Liver (tissue), 9 donors: ENCODE results near the gene SUGCT. TPM values are rescaled to one million over a fixed set of nuclear protein-coding genes. Genes with fewer than 3 reads are reported as not detected.

Experiments used
- DNase-seq: peaks from one replicate; pipeline ENCODE4 v3.0.0-alpha.2; 2017; ENCODE audit warnings: low spot score
- H3K27ac ChIP-seq, 2 donors: one replicate each; pipeline ENCODE4 v1.7.0; 2013; ENCODE audit warnings: inconsistent platforms in 2 of 2, low read length in 2 of 2, control low read depth in 1 of 2, low read depth in 1 of 2, mild to moderate bottlenecking in 1 of 2
- H3K27me3 ChIP-seq, 4 donors: one replicate each; pipeline versions ENCODE4 v1.6.1 to v1.7.0; 2013; ENCODE audit warnings: low read length in 3 of 4, inconsistent platforms in 1 of 4, mild to moderate bottlenecking in 1 of 4, moderate library complexity in 1 of 4; ENCODE audit not compliant: control insufficient read depth in 4 of 4, insufficient read depth in 4 of 4
- H3K36me3 ChIP-seq, 4 donors: one replicate each; pipeline versions ENCODE4 v1.6.1 to v1.7.0; 2013; ENCODE audit warnings: low read length in 3 of 4, mild to moderate bottlenecking in 3 of 4, low read depth in 1 of 4, moderate library complexity in 1 of 4; ENCODE audit not compliant: control insufficient read depth in 4 of 4, insufficient read depth in 3 of 4
- H3K4me1 ChIP-seq, 4 donors: one replicate each; pipeline versions ENCODE4 v1.6.1 to v1.7.0; 2013; ENCODE audit warnings: low read length in 3 of 4, mild to moderate bottlenecking in 3 of 4, moderate library complexity in 1 of 4; ENCODE audit not compliant: control insufficient read depth in 4 of 4, insufficient read depth in 4 of 4
- H3K4me3 ChIP-seq, 3 donors: one replicate each; pipeline versions ENCODE4 v1.6.1 to v1.7.0; 2013; ENCODE audit warnings: low read length in 3 of 3, control low read depth in 1 of 3, low read depth in 1 of 3, mild to moderate bottlenecking in 1 of 3
- H3K9ac ChIP-seq, 2 donors: one replicate each; pipeline ENCODE4 v1.7.0; 2013; ENCODE audit warnings: low read length in 2 of 2, mild to moderate bottlenecking in 2 of 2, moderate library complexity in 2 of 2, control low read depth in 1 of 2, low read depth in 1 of 2
- H3K9me3 ChIP-seq, 4 donors: one replicate each; pipeline versions ENCODE4 v1.6.1 to v1.7.0; 2013; ENCODE audit warnings: low read length in 3 of 4; ENCODE audit not compliant: control insufficient read depth in 4 of 4
- FOXA2 ChIP-seq: IDR thresholded peaks from 2 replicates; pipeline ENCODE4 v1.6.1; 2016; ENCODE audit warnings: antibody characterized with exemption
- HNF4G ChIP-seq: IDR thresholded peaks from 2 replicates; pipeline ENCODE4 v1.6.1; 2016; ENCODE audit warnings: antibody characterized with exemption
- JUND ChIP-seq, 2 donors: IDR thresholded peaks; 2 replicates each; pipeline ENCODE4 v1.6.1; 2016; ENCODE audit warnings: antibody characterized with exemption in 2 of 2
- NR2F2 ChIP-seq: IDR thresholded peaks from 2 replicates; pipeline ENCODE4 v1.6.1; 2016; ENCODE audit warnings: antibody characterized with exemption
- RAD21 ChIP-seq, 2 donors: IDR thresholded peaks; 2 replicates each; pipeline ENCODE4 v1.6.1; 2016; ENCODE audit warnings: antibody characterized with exemption in 2 of 2, mild to moderate bottlenecking in 2 of 2
- SP1 ChIP-seq: IDR thresholded peaks from 2 replicates; pipeline ENCODE4 v1.6.1; 2018; ENCODE audit warnings: antibody characterized with exemption, mild to moderate bottlenecking
- TAF1 ChIP-seq: conservative IDR thresholded peaks from 2 replicates; pipeline ENCODE4 v1.6.1; 2016; ENCODE audit warnings: antibody characterized with exemption, mild to moderate bottlenecking
- WGBS: extraction: QIAGEN DNeasy Blood & Tissue Kit; methylation state at CpG from one replicate; pipeline ENCODE4 v1.1.7; 2013; 5-methylcytosine and 5-hydroxymethylcytosine counted together
- polyA plus RNA-seq, 2 donors: library from polyadenylated mRNA; stranded (reverse) in 1 of 2; unstranded in 1 of 2; fragments of 200-250 nt in 1 of 2; fragments of >200 nt in 1 of 2; fragmentation: Nextera tagmentation in 1 of 2; extraction: Ambion mirVana in 1 of 2; gene quantifications; one replicate each; pipeline versions ENCODE4 v1.2.1 to v1.2.3, GENCODE V29; 2013 to 2015
- total RNA-seq, 2 donors: library from RNA; depleted of rRNA; stranded (reverse); fragments of >200 nt; gene quantifications; one replicate each; pipeline ENCODE4 v1.2.3, GENCODE V29; 2014
- TF ChIP-seq, protein P1 (sequence below): IDR thresholded peaks from 2 replicates; pipeline ENCODE4 v1.6.1; 2016; ENCODE audit warnings: antibody characterized with exemption
- TF ChIP-seq, protein P2 (sequence below): IDR thresholded peaks from 2 replicates; pipeline ENCODE4 v1.6.1; 2016; ENCODE audit warnings: antibody characterized with exemption, mild to moderate bottlenecking
- TF ChIP-seq, protein P3 (sequence below): IDR thresholded peaks from 2 replicates; pipeline ENCODE4 v1.6.1; 2016; ENCODE audit warnings: antibody characterized with exemption
- TF ChIP-seq, protein P4 (sequence below): IDR thresholded peaks from 2 replicates; pipeline ENCODE4 v1.6.1; 2016; ENCODE audit warnings: antibody characterized with exemption
- TF ChIP-seq, protein P5 (sequence below): fragments of 150-350 bp; IDR thresholded peaks from 2 replicates; pipeline ENCODE4 v1.5.1; 2017; ENCODE audit warnings: improper control_type of control experiment, low read depth, low read length; ENCODE audit not compliant: missing input control
- donor health status: healthy.
- donor health status: healthy.
- donor health status: healthy.
- donor health status: healthy.
- donor health status: healthy.

The SUGCT gene
- total and polyA plus RNA-seq, 4 donors: 6.2 to 11.9 (median 9.9) TPM

DNA sequence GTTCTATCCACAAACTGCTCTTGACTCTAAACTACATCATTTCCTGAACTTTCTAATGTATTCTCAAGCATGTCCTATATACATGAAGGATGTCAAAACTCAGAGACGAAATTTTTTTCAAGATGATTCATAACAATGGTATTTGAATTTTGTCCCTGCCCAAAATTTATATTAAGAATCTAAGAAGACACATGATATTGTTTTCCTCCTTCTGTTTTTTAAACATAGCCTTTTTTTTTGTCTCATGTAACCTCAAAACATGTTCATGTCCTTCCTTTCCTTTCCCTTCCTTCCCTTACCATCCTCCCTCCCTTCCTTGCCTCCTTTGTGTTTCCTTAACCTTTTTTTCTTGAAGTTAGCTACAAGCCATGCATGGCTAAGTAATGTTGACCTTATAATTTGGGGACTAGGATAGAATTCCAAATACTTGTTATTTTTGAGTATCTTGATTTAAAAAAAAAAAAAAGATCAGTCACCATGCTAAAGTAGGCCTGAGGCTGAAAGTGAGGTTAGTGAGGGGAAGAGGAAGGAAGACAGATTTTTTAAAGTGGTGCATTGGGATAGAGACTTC is 163.0 kb downstream of the SUGCT start:
- TF ChIP-seq HNF4G (no peak), TAF1 (no peak), NR2F2 (no peak), RAD21 (IDR thresholded peaks at IDR 0.05) (no peak), JUND (IDR thresholded peaks at IDR 0.05) (no peak)
- TF ChIP-seq, protein P1, sequence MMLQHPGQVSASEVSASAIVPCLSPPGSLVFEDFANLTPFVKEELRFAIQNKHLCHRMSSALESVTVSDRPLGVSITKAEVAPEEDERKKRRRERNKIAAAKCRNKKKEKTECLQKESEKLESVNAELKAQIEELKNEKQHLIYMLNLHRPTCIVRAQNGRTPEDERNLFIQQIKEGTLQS: no peak
- TF ChIP-seq, protein P2, sequence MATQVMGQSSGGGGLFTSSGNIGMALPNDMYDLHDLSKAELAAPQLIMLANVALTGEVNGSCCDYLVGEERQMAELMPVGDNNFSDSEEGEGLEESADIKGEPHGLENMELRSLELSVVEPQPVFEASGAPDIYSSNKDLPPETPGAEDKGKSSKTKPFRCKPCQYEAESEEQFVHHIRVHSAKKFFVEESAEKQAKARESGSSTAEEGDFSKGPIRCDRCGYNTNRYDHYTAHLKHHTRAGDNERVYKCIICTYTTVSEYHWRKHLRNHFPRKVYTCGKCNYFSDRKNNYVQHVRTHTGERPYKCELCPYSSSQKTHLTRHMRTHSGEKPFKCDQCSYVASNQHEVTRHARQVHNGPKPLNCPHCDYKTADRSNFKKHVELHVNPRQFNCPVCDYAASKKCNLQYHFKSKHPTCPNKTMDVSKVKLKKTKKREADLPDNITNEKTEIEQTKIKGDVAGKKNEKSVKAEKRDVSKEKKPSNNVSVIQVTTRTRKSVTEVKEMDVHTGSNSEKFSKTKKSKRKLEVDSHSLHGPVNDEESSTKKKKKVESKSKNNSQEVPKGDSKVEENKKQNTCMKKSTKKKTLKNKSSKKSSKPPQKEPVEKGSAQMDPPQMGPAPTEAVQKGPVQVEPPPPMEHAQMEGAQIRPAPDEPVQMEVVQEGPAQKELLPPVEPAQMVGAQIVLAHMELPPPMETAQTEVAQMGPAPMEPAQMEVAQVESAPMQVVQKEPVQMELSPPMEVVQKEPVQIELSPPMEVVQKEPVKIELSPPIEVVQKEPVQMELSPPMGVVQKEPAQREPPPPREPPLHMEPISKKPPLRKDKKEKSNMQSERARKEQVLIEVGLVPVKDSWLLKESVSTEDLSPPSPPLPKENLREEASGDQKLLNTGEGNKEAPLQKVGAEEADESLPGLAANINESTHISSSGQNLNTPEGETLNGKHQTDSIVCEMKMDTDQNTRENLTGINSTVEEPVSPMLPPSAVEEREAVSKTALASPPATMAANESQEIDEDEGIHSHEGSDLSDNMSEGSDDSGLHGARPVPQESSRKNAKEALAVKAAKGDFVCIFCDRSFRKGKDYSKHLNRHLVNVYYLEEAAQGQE: no peak
- TF ChIP-seq, protein P3, sequence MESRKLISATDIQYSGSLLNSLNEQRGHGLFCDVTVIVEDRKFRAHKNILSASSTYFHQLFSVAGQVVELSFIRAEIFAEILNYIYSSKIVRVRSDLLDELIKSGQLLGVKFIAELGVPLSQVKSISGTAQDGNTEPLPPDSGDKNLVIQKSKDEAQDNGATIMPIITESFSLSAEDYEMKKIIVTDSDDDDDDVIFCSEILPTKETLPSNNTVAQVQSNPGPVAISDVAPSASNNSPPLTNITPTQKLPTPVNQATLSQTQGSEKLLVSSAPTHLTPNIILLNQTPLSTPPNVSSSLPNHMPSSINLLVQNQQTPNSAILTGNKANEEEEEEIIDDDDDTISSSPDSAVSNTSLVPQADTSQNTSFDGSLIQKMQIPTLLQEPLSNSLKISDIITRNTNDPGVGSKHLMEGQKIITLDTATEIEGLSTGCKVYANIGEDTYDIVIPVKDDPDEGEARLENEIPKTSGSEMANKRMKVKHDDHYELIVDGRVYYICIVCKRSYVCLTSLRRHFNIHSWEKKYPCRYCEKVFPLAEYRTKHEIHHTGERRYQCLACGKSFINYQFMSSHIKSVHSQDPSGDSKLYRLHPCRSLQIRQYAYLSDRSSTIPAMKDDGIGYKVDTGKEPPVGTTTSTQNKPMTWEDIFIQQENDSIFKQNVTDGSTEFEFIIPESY: no peak
- TF ChIP-seq, protein P4, sequence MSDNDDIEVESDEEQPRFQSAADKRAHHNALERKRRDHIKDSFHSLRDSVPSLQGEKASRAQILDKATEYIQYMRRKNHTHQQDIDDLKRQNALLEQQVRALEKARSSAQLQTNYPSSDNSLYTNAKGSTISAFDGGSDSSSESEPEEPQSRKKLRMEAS: no peak
- TF ChIP-seq, protein P5, sequence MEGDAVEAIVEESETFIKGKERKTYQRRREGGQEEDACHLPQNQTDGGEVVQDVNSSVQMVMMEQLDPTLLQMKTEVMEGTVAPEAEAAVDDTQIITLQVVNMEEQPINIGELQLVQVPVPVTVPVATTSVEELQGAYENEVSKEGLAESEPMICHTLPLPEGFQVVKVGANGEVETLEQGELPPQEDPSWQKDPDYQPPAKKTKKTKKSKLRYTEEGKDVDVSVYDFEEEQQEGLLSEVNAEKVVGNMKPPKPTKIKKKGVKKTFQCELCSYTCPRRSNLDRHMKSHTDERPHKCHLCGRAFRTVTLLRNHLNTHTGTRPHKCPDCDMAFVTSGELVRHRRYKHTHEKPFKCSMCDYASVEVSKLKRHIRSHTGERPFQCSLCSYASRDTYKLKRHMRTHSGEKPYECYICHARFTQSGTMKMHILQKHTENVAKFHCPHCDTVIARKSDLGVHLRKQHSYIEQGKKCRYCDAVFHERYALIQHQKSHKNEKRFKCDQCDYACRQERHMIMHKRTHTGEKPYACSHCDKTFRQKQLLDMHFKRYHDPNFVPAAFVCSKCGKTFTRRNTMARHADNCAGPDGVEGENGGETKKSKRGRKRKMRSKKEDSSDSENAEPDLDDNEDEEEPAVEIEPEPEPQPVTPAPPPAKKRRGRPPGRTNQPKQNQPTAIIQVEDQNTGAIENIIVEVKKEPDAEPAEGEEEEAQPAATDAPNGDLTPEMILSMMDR: no peak
- no peaks in the 10 kb centered on the region for H3K4me1 ChIP-seq
- no peak overlapping the region for H3K27ac ChIP-seq
- 79% methylated on average over 1 of the region's 1 CpG for WGBS
- H3K27me3 ChIP-seq: no peaks in the 10 kb centered on the region
- no peaks in the 10 kb centered on the region for H3K36me3 ChIP-seq
- H3K9me3 ChIP-seq: no peaks in the 10 kb centered on the region
- DNase-seq: no peak
- no peak overlapping the region for H3K4me3 ChIP-seq
- H3K9ac ChIP-seq: no peak overlapping the region

DNA sequence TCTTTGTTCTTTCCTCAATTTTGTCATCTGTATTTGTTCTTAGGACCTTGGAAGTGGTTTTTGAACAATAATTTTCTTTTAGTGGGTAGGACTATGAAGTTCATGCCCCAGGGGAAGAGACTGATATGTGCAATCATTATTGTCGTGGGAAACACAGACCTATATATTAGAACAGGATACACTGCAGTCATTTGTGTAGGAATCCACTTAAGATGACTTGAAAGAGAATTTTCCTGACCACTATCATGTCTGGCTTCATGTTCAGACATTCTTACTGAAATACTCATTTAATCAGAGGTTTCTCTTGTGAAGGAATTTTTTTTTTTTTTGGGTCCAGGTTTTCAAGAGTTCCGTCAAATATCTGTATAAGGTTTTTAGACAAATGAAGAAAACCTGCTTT is 163.6 kb downstream of the SUGCT start:
- WGBS: 93% methylated on average over 2 of the region's 2 CpGs
- Histone ChIP-seq H3K9me3 (no peaks in the 10 kb centered on the region), H3K4me3 (no peak overlapping the region), H3K36me3 (no peaks in the 10 kb centered on the region), H3K27ac (no peak overlapping the region), H3K27me3 (no peaks in the 10 kb centered on the region), H3K9ac (no peak overlapping the region), H3K4me1 (no peaks in the 10 kb centered on the region)
- TF ChIP-seq, protein P5: no peak
- TF ChIP-seq SP1 (no peak), FOXA2 (no peak), TAF1 (no peak), HNF4G (no peak)
- DNase-seq: no peak
